ENCODE data around the gene LACTB. TPM values are rescaled to one million over a fixed set of nuclear protein-coding genes. Genes with fewer than 3 reads are reported as not detected.

LACTB gene
- total RNA-seq, 1 experiment from 2014 or later: 4.4 TPM

GRCh38 chr15:63076714-63077046 is 45.0 kb upstream of the LACTB start:
- TF ChIP-seq, protein P1, sequence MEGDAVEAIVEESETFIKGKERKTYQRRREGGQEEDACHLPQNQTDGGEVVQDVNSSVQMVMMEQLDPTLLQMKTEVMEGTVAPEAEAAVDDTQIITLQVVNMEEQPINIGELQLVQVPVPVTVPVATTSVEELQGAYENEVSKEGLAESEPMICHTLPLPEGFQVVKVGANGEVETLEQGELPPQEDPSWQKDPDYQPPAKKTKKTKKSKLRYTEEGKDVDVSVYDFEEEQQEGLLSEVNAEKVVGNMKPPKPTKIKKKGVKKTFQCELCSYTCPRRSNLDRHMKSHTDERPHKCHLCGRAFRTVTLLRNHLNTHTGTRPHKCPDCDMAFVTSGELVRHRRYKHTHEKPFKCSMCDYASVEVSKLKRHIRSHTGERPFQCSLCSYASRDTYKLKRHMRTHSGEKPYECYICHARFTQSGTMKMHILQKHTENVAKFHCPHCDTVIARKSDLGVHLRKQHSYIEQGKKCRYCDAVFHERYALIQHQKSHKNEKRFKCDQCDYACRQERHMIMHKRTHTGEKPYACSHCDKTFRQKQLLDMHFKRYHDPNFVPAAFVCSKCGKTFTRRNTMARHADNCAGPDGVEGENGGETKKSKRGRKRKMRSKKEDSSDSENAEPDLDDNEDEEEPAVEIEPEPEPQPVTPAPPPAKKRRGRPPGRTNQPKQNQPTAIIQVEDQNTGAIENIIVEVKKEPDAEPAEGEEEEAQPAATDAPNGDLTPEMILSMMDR (conservative IDR thresholded peaks at IDR 0.05; ENCODE audit: low read depth, low read length): no peak
- TF ChIP-seq EZH2 (IDR thresholded peaks at IDR 0.05; ENCODE audit: borderline replicate concordance, low read depth, low read length, poor library complexity, severe bottlenecking): no peak
- H3K36me3 ChIP-seq (ENCODE audit: insufficient read depth, low read length, poor library complexity, severe bottlenecking): no peaks in the 10 kb centered on the region
- no peaks in the 10 kb centered on the region for H3K9me3 ChIP-seq (ENCODE audit: low read depth, low read length, poor library complexity, severe bottlenecking)
- no peaks in the 10 kb centered on the region for H3K27me3 ChIP-seq (replicated peaks; ENCODE audit: insufficient read depth, low read depth, low read length, poor library complexity)
- H3K4me3 ChIP-seq (ENCODE audit: low read depth, low read length, poor library complexity, severe bottlenecking): no peak overlapping the region
- no peak overlapping the region for H3K27ac ChIP-seq (ENCODE audit: low read depth, low read length, poor library complexity, severe bottlenecking)
- ChIA-PET CTCF (interaction anchor here (0.5 kb wide), 1 partner anchor 1653 kb away, joined by 3 read pairs; no protein-coding TSS in a partner anchor), POLR2A (ENCODE audit: low non-redundant PET) (no interaction called here)
- no peak for DNase-seq (ENCODE audit: low spot score)
- BruUV-seq (replicated peaks): no TSS peak
- H3K4me1 ChIP-seq (ENCODE audit: insufficient read depth, low read length, poor library complexity, severe bottlenecking): no peaks in the 10 kb centered on the region
- intact Hi-C loops (cut with micrococcal nuclease; ENCODE audit: unreplicated experiment): no loop called here

DNA sequence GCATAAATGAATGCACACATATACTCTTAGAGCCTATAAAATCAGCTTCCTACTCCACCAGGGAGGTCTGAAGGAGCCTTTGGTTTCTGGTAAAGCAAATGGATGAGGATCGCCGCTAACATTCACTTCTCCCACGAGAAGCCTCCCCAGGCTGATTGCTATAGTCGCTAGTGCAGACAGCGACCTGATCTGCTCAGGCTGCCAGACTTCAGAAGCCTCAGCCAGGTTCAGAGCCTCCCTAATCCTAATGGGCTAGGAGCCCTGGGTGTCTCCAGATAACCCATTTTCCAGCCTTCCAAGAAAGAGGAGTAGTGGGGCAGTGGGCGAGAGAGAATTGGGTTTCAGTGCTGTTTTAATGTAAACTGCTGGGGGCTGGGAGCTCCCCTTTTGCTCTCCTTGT is 43.7 kb upstream of the LACTB start:
- Histone ChIP-seq H3K4me1 (ENCODE audit: insufficient read depth, low read length, poor library complexity, severe bottlenecking) (no peaks in the 10 kb centered on the region), H3K27ac (ENCODE audit: low read depth, low read length, poor library complexity, severe bottlenecking) (no peak overlapping the region), H3K4me3 (ENCODE audit: low read depth, low read length, poor library complexity, severe bottlenecking) (no peak overlapping the region), H3K36me3 (ENCODE audit: insufficient read depth, low read length, poor library complexity, severe bottlenecking) (no peaks in the 10 kb centered on the region), H3K27me3 (replicated peaks; ENCODE audit: insufficient read depth, low read depth, low read length, poor library complexity) (no peaks in the 10 kb centered on the region), H3K9me3 (ENCODE audit: low read depth, low read length, poor library complexity, severe bottlenecking) (no peaks in the 10 kb centered on the region)
- no peak for TF ChIP-seq EZH2 (IDR thresholded peaks at IDR 0.05; ENCODE audit: borderline replicate concordance, low read depth, low read length, poor library complexity, severe bottlenecking)
- TF ChIP-seq, protein P1 (conservative IDR thresholded peaks at IDR 0.05; ENCODE audit: low read depth, low read length): no peak
- ChIA-PET CTCF (no interaction called here), POLR2A (ENCODE audit: low non-redundant PET) (no interaction called here)
- no peak for DNase-seq (ENCODE audit: low spot score)
- BruUV-seq (replicated peaks): no TSS peak
- intact Hi-C loops (cut with micrococcal nuclease; ENCODE audit: unreplicated experiment): no loop called here

DNA sequence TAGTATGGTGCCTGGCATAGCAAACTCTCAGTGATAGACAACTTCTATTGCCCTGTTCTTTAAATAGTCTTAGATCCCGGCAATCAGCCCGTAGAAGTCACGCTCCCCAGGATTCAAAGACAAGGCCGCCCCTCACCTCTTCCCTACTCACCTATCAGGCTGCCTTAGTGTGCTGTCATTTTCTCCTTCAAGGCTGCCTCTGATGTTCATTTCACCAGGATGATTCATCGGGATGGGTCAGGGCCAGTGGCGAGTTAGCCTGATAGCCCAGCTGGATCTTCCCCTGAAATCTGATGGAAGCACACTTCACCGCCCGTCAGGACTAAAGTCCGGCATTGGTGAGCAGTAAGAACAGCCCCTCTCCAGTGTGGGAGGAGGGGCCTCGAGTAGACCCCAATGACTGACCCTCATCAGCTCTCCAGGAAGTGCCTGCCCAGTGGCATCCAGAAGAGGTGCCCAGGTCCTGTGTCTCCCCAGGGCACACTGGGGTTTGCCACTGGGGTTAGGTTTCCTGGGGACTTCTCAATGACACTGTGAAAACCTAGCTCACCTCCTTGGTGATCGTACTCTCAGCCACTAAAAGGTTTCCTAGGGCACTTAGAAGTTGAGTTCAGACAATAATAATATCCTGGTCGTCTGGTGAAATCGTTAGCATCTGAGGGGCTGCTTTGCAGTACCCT is 41.6 kb upstream of the LACTB start:
- H3K36me3 ChIP-seq (ENCODE audit: insufficient read depth, low read length, poor library complexity, severe bottlenecking): no peaks in the 10 kb centered on the region
- no peak for DNase-seq (ENCODE audit: low spot score)
- no peak overlapping the region for H3K27ac ChIP-seq (ENCODE audit: low read depth, low read length, poor library complexity, severe bottlenecking)
- H3K9me3 ChIP-seq (ENCODE audit: low read depth, low read length, poor library complexity, severe bottlenecking): no peaks in the 10 kb centered on the region
- H3K4me3 ChIP-seq (ENCODE audit: low read depth, low read length, poor library complexity, severe bottlenecking): no peak overlapping the region
- H3K27me3 ChIP-seq (replicated peaks; ENCODE audit: insufficient read depth, low read depth, low read length, poor library complexity): no peaks in the 10 kb centered on the region
- intact Hi-C loops (cut with micrococcal nuclease; ENCODE audit: unreplicated experiment): no loop called here
- no TSS peak for BruUV-seq (replicated peaks)
- CTCF ChIA-PET: no interaction called here
- TF ChIP-seq EZH2 (IDR thresholded peaks at IDR 0.05; ENCODE audit: borderline replicate concordance, low read depth, low read length, poor library complexity, severe bottlenecking): no peak
- TF ChIP-seq, protein P1 (conservative IDR thresholded peaks at IDR 0.05; ENCODE audit: low read depth, low read length): no peak
- POLR2A ChIA-PET (ENCODE audit: low non-redundant PET): no interaction called here
- H3K4me1 ChIP-seq (ENCODE audit: insufficient read depth, low read length, poor library complexity, severe bottlenecking): no peaks in the 10 kb centered on the region

Data from A673 (cell line).